NCI-H187 (cell line): Measurements from ENCODE around the gene CHSY1.
A peak's percentile ranks its signal among the peaks of the same experiment; 100 is the strongest.
"Not testable (repeated sequence)": the region's sequence is repeated elsewhere in the genome, so short reads cannot be mapped to it uniquely, and the experiment has no call there.

Experiments used
- DNase-seq, 2 experiments: peaks; one replicate each; lab custom pipeline; 2025; lab: John Stamatoyannopoulos, UW

The CHSY1 gene, protein sequence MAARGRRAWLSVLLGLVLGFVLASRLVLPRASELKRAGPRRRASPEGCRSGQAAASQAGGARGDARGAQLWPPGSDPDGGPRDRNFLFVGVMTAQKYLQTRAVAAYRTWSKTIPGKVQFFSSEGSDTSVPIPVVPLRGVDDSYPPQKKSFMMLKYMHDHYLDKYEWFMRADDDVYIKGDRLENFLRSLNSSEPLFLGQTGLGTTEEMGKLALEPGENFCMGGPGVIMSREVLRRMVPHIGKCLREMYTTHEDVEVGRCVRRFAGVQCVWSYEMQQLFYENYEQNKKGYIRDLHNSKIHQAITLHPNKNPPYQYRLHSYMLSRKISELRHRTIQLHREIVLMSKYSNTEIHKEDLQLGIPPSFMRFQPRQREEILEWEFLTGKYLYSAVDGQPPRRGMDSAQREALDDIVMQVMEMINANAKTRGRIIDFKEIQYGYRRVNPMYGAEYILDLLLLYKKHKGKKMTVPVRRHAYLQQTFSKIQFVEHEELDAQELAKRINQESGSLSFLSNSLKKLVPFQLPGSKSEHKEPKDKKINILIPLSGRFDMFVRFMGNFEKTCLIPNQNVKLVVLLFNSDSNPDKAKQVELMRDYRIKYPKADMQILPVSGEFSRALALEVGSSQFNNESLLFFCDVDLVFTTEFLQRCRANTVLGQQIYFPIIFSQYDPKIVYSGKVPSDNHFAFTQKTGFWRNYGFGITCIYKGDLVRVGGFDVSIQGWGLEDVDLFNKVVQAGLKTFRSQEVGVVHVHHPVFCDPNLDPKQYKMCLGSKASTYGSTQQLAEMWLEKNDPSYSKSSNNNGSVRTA

DNA sequence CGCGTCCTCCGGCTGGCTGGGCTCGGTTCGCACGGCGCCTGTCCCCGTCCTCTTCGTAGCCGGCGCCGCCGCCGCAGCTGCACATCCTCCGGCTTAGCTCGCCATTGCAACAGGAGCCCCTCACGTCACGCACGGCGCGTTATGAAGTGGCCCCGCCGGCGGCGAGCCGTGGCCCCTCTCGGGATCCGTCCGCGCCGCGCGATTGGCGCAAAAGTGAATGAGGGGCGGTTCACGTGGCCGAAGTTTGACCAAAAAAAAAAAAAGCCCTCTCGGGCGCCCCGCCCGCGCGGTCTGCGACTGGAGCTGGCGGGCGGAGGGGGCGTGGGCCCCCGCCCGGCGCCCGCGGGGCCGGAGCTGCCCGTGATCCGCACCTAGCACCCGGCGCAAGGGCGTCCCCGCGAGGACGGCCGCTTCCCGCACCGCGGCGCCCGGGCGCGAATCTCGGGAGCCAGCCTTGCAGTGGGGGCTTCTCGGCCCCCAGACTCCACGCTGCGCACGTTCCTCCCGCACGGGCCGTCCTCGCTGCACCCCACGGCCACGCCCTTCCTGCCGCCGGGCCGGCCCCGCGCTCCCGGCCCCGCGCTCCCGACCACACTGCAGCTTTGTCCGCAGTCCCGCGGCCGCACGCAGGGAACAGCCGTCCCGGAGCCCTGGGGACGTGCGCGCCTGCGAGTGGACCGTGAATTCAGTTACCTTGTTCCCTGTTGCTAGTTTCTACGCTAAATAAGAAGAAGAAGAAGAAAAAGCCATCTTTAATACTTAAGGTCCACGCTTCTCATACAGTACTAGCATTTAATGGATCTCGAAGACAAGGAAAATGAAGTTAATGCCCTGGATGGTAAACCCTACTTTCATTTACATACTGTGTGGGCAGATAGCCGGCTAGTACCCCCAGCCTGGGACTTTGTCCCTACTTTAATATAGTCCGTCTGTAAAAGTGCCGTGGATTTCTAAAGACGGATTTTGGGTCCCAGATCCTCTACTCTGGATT is at the start of gene CHSY1:
TSS of gene CHSY1 (minus strand) at position 219 of the 991 bp plus-strand sequence. CDS start 592 bp downstream, outside the sequence.
- DNase-seq: peak; percentile 75 to 84

DNA sequence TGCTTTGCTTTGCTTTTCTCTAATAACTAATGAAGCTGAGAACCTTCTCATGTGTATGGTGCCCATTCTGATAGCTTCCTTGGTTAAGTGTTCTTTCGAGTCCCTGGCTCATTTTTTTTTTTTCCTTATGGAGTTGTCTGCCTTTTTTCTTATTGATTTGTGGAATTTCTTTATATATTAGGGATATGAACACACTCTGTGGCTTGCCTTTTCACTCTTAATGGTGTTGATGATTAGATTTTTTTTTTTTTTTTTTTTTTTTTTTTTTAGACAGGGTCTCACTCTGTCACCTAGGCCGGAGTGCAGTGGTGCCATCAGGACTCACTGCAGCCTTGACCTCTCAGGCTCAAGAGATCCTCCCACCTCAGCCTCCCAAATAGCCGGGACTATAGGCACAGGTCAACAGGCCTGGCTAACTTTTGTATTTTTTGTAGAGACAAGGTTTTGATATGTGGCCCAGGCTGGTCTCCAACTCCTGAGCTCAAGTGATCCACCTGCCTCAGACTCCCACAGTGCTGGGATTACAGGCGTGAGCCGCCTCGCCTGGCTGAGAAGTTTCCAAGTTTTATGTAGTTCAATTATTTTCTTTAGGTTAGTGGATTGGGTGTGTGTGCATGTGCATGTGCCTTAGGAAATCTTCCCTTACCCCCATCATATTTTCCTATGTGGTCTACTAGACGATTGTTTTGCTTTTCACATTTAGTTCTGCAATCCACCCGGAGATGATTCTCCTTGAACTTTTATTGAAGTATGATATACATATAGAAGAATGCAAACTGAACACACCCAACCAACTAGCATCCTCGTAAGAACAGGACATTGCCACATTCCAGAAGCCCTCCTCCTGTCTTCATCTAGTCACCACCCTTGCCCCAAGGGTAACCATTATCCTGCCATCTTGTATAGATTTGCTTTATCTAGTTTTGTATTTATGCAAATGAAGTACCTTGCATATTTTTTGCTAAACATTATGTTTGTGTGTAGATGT is 44.9 kb upstream of the CHSY1 start:
- no peak for DNase-seq

DNA sequence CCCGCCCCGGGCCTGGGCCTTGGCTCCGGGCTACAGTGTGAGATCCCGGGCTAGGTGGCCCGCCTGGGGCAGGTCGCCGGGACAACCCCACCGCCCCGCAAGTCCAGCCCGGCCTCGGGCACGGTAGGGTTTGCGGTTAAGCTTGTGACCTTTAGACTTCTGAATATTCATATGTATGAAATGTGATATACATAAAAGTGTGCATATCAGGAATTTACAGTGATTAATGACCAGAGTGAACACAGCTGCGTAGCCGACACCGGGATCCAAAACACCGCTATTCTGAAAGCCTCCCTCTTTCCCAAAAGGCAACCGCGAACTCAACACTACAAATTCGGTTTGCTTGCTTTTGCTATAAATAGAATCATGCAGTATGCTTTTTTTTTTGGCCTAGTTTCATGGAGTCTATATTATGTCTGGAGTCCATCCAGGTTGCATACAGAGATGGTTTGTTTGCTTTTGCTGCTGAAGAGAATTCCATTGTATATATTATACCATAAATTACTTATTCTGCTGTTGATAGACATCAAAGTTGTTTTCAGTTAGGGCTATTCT is 43.8 kb upstream of the CHSY1 start:
- DNase-seq: peak in 1 of 2 experiments; percentile 51

DNA sequence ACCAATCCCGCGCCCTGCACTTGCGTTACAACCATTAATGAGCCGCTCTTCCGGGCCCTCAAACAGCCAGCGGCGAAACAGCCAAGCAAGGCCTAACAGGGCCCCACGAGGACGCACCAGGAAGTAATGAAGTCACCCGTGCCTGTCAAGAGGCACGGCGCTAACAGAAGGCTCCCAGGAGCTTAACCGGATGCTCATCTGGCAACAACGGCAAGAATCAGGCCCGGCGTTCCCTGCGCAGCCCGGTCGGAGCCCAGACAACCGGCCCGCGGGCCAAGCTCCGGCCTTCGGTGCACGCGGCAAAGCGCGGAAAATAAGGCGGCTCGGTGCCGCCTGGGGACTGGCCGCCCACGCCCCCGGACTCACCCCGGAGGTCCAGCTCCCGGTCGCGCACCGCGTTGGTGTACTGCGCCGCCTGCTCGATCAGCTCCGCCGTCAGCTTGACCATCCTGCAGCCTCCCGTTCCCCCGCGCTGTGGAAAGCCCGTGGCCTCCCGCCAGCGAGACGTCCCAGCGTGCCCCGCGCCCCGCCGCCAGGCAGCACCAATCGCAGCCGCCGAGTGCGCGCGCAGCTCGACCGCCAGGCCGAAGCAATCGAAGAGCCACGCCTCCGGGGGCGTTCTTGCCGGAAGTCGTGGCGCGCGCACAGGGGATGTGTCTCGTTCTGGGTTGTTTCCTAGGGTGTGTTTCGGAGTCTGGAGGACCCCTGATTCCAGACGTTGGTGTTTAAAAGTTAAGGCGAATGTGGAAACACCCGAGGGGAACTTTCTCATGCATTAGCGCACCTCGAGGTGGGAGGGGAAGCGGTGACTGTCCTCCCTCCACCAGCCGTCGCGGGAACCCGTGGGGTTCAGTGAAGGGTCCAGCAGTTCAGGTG is 43.1 kb upstream of the CHSY1 start, which contains the start of gene SNRPA1:
TSS of gene SNRPA1 (minus strand) at position 518 of the 876 bp plus-strand sequence. CDS start at position 448, 70 bp downstream.
- DNase-seq: peak; percentile 92 to 99

DNA sequence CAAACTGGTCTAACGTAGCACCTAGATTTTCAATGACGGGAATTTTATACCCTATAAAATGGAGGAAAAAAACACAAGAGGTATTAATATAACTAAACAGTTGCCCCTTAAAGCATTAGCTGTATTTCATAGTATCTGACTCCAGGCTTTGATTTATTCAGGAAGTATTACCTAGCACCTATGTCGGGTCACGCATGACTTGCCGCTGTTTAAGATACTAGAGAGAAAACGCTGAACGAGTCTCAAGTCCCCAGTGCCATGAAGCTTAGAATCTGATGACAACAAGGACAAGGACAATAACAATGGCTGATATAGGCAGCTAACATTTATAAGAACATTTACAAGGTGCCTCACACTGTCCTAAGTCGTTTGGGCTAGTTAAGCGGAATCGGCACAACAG is 41.3 kb upstream of the CHSY1 start:
- DNase-seq: peak; percentile 17 to 34

DNA sequence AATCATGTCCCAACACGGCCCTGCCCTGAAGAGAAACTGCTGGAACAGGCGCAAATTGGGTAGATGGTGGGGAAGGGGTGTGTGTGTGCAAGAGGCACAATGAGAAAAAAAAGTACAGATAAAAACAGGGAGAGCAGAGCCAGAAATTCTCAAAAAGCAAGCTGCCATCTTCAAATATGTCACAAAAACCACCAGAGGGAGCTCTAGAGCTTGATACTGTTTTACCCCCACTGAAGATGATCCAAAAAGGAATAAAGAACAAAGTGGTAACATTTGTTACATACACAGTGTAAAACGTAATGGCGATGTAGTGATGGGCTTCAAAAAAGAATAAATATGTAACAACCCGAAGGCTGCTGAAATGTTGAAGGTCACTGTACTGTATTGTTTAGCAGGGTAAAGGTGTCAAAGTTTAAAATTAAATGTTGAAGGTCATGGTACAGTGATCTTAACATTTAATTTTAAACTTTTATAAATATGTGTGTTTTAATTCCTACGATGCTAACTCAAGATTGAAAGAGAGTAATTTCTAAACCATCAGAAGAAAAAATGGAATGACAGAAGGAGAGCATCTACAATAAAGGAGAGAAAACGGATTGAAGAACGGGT is 37.2 kb upstream of the CHSY1 start:
- peak in 1 of 2 experiments; percentile 49 for DNase-seq

DNA sequence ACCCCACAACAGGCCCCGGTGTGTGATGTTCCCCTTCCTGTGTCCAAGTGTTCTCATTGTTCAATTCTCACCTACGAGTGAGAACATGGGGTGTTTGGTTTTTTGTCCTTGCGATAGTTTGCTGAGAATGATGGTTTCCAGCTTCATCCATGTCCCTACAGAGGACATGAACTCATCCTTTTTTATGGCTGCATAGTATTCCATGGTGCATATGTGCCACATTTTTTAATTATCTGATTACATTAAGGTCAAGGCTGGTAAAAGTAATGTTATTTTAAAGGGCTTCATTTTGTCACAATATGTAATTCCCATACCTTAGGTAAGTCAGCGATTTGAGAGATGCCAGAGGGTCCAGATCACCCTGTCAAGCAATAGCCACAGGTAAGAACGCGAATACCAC is 35.5 kb upstream of the CHSY1 start:
- not testable (repeated sequence) for DNase-seq

DNA sequence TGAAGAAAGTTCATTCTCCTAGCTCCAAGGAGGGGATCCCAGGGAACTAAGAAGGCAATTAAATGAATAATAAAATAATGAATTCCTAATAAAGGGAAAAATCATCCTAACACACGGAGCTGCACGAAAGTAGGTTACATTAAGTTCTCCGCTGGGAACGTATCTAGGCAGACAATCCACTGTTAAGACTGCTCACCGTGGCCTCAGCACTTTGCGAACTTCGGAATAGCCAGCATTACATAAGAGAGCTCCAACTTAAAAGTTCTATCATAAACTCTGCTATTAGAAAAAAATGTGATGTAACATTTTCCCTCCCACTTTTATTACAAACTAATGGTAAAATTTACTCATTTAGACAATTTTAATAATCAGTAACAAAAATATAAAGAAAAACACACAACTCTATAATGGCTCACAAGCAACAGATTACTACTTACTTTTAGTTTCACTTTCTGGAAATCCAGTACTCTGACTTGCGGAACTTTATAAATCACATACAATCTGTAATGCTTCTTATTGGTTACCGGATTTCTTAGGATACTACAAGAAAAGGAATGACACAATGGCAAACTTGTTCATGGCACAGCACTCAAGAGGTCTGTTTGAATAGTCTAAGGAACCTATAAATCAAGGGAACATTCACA is 34.7 kb upstream of the CHSY1 start:
- DNase-seq: no peak

DNA sequence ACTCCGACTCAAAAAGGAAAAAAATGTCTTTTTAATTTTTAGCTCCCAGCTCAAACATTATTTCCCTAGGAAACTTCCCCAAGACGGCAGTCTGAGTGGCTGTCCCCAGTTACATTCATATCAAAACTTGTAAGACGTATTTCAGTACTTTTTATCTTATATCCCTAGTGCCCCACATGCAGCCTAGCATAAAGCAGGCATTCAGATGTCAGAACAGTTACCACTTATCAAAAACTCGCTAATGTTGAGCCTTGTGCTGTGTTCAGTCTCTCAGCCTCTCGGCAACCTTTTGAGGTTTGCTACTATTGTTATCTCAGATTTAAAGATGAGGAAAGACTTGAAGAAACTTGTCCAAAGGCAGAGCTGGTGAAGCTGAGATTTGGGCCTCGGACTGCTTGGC is 32.1 kb upstream of the CHSY1 start:
- DNase-seq: no peak

DNA sequence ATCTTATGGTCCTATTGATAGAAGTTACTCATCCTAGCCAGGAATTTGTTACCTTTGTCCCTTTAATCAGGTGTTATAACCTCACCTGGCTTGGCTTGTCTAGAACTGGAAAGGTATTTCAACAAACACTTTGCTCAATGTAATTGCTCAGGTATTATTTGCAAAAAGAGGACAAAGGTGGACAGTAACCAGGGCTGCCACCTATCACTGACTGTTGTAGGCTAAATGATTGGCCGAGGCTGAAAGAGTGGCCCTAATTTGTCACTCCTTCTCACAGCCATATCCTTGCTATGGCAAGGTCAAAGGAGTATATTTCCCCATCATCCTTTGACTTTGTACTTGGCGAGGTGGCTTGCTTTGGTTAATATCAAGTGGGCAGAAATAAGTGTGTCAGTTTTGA is 28.2 kb upstream of the CHSY1 start:
- DNase-seq: no peak

DNA sequence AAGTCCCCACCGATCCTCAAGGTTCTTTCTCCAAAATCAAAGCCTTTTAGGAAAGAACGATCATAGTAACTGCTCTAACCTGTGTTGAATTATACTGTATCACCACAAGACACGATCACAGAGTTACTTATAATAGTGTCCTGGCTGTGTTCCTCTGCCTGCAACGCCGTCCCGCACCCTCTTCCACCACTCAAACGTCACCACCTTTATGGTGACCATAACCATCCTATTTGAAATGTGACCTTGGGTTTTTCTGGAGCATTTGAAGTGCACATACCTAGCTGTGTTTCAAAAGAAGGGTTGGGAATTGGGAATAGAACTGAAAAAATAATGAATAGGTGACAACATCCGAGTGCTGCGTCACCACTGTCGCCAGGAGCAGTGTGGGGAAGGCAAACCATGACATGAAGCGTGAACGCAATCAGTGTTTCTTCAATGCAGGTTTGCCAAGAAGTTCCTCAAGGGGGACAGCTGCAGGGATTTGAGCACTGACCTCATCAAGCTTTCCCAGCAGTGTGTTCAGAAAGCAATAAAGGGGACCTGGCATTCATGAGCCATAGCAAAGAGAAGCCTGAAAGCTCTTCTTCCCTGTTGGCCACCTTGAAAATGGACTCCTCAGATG is 26.2 kb upstream of the CHSY1 start:
- DNase-seq: no peak

DNA sequence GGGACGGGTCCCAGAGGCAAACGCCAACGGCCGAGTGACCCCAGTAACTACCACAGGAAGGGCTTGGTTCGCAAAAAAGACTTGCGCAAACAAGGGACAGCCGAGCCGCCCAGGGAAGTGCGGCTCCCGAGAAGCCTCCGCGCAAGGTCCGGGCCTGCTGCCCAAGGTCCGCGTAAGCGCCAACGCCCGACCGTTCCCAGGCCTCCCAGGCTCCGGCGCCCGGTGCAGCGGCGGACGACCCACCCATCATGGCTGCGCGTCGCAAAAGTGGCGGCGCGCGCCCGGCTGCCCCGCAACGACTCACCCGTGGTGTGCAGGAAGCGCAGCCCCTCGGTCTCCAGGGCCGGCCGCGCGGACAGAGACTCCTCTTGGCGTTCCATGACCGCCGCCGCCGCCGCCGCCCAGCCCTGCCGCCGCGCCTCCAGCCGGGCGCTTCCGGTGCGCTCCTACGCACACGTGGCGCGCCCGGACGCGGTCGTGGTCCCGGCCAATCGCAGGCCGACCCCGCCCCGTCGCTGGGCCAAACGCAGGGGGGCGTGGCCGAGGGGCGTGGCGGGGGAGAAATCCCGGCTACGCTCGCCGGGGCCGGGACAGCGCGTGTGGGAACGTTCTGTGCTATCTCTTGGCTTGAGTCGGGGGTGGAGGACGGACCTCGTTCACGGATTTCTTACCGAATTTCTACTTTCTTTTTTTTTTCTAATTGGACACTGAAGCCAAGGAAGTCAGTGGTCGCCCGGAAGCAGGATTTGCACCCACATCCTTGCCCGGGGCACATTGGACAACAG is 25.4 kb upstream of the CHSY1 start, which contains the start of gene SELENOS:
TSS of gene SELENOS (minus strand) at position 448 of the 785 bp plus-strand sequence. CDS start at position 380, 68 bp downstream.
- peak; percentile 85 to 95 for DNase-seq

DNA sequence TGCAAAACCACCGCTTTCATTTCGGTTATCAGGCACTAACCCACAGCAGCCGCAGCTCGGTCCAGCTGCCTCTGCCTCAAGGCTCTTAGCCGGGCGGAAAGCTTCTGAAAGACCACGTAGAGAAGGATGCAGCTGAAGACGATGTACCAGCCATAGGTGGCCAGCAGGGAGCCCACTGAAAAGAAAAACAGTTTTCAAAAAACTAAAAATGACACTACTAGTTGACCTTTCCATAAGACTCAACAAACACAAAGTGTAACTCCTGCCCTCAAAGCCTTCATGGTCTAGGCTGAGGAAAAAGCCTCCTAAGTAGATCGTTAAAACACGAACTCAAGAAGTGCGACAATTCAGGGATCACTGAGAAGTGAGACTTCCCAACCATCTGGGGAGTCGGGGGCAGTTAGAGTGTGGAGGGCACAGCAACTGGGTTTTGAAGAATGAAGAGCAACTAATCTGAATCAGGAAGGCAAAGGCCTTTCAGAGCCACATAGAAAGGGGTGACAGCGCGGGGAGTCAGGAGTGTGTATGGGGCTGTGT is 24.7 kb upstream of the CHSY1 start:
- no peak for DNase-seq

DNA sequence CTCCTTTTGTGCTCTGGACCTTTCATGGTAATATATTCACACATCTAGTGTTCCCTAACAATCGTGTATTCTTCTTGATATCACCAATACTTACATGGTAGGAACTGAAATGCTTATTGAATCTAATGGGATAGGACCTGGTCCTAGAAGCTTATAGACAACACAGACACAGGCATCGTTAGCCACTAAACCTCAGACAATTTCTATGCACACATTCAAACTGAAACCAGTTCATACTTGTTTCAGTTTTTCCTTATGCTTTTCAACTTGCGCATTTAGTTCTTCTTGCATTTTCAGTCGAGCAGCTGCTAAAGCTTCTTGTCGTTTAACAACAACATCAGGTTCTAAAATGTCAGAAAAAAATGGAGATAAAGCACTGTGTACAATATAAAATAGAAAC is 23.2 kb upstream of the CHSY1 start:
- DNase-seq: no peak

DNA sequence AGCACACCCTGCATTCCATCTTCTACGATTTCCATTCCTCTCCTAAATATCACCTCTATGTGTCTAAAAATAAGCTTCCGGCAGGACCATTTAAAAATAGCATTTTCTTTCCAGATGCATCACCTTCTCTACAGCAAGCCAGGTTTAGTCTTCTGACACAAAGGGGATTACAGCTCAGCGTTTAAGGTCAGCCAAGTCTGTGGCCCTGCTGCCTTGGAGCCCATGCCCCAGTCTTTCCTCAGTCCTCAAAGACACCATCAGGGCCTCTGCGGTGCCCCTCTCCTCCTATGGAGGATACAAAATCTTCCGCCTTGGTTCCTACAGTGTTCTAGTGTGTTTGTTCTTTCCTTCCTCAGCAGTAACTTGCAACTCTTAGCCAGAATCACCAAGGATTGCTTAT is 21.7 kb upstream of the CHSY1 start:
- no peak for DNase-seq

DNA sequence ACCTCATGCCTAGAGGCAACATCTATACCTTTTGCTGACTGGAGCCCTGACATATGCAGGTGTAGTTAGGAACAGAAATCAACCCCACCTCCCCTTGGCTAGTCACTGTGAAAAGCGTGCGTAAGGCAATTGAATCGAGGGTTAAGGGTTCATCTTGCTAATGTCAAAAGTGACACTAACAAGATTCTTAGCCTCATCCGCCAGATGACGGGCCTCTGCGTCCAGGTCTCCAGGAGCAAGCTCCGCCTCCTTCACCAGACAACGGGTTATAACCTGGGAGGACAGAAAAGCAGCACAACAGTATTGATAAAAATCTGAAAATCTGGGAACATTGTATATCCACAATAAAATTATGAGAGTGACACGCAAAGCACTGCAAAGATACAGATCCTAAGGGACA is 20.7 kb upstream of the CHSY1 start:
- DNase-seq: no peak
